Retinal pigment epithelial cell (primary cell): ENCODE measurements around the gene PSMA1.
"Not testable (repeated sequence)": the region's sequence is repeated elsewhere in the genome, so short reads cannot be mapped to it uniquely, and the experiment has no call there.

Experiments used
- DNase-seq: peaks from one replicate; pipeline ENCODE4 v3.0.0-alpha.2; 2010; ENCODE audit warnings: low read depth
- H3K4me3 ChIP-seq: 2 replicates; pipeline ENCODE4 v1.5.1; 2011; ENCODE audit warnings: mild to moderate bottlenecking, low read length, control low read depth, moderate library complexity
- TF ChIP-seq, protein P1 (sequence below): conservative IDR thresholded peaks from 2 replicates; pipeline ENCODE4 v1.5.1; 2011; ENCODE audit warnings: low read depth, low read length, control low read depth, inconsistent platforms

The PSMA1 gene

DNA sequence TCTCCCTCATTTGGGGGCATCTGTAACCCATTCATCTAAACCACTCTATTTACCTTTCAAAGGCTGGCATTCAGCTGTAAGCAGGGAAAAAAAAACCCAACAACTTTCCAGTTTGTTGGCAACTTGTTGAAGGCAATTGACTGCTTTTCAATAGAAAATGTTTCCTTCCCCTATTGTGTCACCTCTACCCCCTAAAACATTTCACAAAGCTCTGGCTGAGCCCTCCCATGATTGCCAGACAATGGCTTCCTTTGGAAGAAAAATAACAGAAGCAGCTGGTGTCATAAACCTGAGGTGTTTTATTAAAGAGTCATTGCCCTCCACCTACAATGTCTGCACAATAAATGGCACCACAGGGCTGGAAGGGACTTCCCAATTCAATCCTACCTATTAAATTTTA lies 22.1 kb upstream of the PSMA1 start:
- TF ChIP-seq, protein P1, sequence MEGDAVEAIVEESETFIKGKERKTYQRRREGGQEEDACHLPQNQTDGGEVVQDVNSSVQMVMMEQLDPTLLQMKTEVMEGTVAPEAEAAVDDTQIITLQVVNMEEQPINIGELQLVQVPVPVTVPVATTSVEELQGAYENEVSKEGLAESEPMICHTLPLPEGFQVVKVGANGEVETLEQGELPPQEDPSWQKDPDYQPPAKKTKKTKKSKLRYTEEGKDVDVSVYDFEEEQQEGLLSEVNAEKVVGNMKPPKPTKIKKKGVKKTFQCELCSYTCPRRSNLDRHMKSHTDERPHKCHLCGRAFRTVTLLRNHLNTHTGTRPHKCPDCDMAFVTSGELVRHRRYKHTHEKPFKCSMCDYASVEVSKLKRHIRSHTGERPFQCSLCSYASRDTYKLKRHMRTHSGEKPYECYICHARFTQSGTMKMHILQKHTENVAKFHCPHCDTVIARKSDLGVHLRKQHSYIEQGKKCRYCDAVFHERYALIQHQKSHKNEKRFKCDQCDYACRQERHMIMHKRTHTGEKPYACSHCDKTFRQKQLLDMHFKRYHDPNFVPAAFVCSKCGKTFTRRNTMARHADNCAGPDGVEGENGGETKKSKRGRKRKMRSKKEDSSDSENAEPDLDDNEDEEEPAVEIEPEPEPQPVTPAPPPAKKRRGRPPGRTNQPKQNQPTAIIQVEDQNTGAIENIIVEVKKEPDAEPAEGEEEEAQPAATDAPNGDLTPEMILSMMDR = no peak
- DNase-seq = no peak
- no peak overlapping the region for H3K4me3 ChIP-seq

DNA sequence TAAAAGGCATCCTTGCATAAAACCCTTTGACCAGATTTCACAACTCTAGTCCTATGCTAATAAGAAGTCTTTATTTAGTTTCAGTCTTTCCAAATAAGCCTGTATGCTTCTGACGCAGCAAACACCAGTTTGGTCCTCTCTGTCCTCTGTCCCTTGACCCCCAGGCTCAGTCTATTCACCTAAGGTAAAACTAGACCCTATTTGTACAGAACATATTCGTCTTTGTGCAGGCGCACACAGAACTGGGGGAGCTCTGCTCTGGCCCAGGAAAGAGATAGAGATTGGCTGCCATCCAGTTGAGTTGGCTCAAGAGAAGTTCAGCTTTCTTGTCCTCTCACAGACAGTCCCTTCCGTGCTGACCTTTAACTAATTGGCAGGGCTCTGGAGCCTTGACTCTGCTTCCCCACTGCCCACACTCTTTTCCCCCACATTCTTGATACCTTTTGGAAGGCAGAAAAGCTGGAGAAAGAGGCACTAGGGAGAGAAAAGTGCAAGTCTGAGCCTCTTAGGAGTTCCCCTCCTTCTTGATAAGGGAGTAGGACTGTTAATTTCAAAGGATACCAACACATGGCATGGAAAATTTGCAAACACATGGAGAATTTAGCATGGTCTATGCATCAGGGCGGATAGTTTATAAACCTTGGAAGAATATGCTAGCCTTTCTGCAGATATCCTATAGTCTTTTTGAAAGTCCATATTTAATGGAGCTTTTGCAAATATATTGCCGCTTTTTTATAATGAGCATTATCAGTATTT lies 21.2 kb upstream of the PSMA1 start:
- H3K4me3 ChIP-seq = no peak overlapping the region
- TF ChIP-seq, protein P1 = no peak
- no peak for DNase-seq

DNA sequence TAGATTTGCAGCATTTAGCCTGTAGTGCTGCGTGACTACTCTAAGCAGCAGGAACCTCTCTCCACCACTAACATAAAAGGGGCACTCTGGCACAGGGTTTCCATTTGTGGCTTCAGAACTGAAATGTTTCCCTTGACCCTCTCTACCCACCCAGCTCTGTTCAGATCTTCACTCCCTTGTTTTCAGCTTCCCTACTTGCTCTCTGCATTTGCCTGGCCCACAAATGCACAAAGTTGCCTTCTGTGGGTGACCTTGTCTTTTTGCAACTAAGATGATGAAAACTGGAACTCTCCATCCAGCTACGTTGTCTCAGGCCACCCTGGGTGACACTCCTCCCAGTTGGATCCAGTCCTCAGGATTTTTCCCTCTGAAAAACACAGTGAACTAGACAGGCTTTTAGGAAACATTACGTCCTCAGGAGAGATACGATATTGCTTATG lies 19.8 kb upstream of the PSMA1 start:
- H3K4me3 ChIP-seq = no peak overlapping the region
- TF ChIP-seq, protein P1 = no peak
- no peak for DNase-seq

DNA sequence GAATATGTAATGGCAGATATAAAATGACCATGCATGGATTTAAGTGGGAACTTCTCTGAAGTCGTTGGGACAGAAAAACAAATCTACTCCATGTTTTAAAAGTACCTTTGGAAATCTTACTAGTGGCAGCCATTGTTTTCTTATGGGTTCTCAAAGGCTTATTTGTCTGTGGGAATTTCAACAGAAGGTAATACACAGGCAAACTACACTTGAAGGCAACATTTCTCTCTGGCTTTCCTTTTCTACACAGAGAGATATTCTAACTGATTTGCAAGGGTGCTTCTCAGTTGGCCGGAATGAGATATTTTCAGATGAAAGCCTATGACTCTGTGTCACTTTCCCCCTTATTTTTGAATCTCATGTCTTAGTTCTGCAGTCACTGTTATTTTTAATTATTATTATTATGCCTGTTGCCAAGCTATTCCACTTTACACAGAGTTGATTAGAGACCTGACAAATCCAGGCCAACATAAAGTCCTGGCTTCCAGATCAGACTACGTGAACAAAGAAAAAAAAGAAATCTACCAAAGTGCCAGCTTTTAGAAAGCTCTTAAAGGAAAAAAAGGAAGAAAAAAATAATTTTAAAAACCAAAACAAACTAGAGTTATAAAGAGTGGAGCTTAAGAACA lies 18.9 kb upstream of the PSMA1 start:
- TF ChIP-seq, protein P1 = no peak
- no peak overlapping the region for H3K4me3 ChIP-seq
- DNase-seq = no peak

DNA sequence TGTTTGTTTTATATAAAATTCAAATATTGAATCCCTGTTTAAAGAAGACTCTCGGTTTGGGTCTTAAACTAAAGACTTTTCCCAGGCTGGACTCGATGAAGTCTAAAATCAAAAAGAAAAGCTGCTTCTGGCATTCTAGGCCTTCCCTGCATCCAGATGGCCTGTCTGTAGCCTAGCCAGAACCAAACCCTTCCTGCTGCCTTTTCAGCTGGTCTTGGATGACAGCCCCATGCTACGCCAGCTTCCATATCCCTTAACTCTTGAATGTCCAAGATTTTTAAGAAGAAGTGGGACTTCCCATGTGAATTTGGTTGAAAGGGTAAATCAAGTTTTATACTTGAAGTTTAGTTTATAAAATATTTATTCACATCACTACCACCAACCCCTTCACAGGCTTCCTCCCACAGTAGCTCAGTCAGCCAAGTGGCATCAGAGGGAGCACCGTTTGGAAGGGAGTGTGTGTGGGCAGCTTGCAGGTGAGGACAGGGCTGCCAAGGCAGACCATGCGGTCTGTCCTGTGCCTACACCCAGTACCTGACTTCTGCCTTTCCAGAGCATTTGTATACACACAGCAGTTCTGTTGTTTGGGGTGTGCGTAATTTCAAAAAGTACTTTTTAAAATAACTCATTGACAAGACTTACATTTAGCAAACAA lies 18.2 kb upstream of the PSMA1 start:
- H3K4me3 ChIP-seq = no peak overlapping the region
- DNase-seq = no peak
- TF ChIP-seq, protein P1 = no peak

DNA sequence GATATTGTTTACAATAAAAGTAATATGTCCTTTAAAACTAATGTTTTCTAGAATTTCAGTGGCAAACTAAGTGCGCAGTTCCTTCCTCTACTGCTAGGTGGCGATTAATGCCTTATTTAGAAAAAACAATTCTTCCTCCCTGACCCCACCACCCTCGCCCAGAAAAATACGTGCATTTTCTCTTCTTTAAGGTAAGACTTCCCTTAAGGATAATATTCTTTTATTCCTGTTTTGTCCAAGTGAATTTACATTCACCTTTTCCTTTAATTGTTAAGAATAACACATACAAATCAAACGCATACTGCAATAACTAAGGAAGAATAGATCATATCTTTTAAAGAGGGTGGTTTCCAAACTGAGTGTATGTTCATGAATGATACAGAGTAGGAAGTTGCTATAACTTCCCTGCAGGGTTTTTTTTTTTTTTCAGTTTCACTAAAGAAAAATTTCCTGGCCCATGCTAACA lies 17.0 kb upstream of the PSMA1 start:
- TF ChIP-seq, protein P1 = peak; percentile 84
- no peak for DNase-seq
- H3K4me3 ChIP-seq = no peak overlapping the region

DNA sequence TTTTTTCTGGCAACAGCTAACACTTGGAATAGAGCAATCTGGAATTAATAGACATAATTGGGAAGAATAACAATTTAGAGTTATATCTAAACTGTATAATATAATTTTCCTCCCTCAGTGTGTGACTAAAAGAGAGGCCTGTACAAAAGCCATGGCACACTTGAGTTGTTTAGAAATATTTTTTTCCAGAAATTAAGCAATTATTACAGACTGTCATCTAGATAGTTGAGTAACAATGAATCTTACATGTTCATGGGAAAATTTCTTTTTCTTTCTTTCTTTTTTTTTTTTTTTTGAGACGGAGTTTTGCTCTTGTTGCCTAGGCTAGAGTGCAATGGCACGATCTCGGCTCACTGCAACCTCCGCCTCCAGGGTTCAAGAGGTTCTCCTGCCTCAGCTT lies 15.0 kb upstream of the PSMA1 start:
- not testable (repeated sequence) for H3K4me3 ChIP-seq, DNase-seq
